Left ventricle myocardium inferior (tissue), 1 donor: ENCODE data around the gene WNT7B. TPM values are rescaled to one million over a fixed set of nuclear protein-coding genes. Genes with fewer than 3 reads are reported as not detected.

Experiments used
- DNase-seq: peaks from one replicate; pipeline ENCODE4 v3.0.0-alpha.2; 2020
- H3K27ac ChIP-seq: fragments of 200-600 bp; replicated peaks from 2 replicates; pipeline ENCODE4 v1.8.0; 2021
- H3K27me3 ChIP-seq: fragments of 200-600 bp; 2 replicates; pipeline ENCODE4 v1.8.0; 2021; ENCODE audit warnings: low read depth
- H3K36me3 ChIP-seq: fragments of 200-600 bp; 2 replicates; pipeline ENCODE4 v1.8.0; 2021
- H3K4me1 ChIP-seq: fragments of 200-600 bp; 2 replicates; pipeline ENCODE4 v1.8.0; 2021
- H3K4me3 ChIP-seq: fragments of 200-600 bp; 2 replicates; pipeline ENCODE4 v1.8.0; 2021; ENCODE audit warnings: mild to moderate bottlenecking, moderate library complexity
- H3K9me3 ChIP-seq: fragments of 200-600 bp; replicated peaks from 2 replicates; pipeline ENCODE4 v1.8.0; 2021
- intact Hi-C: fragments of 100-400 bp; cut with micrococcal nuclease; formaldehyde crosslinking; loops from one replicate; pipeline ENCODE4 v1.11.0; 2022
- total RNA-seq: library from RNA; stranded (reverse); fragmentation: NEBNext Ultra II Directional; extraction: Animal tissue kit (Norgen Biotek cat#: 25700); gene quantifications from one replicate; pipeline ENCODE4 v1.2.1, GENCODE V29; 2021
- TF ChIP-seq, protein P1 (sequence below): fragments of 200-600 bp; IDR thresholded peaks from 2 replicates; pipeline ENCODE4 v1.8.0; 2021; ENCODE audit warnings: antibody characterized with exemption, mild to moderate bottlenecking, borderline replicate concordance
- donor health status: DM: no; HTN: yes; CAD: no; lungs with severe emphysema.

The WNT7B gene
- total RNA-seq, 1 donor from 2014 or later: not detected

DNA sequence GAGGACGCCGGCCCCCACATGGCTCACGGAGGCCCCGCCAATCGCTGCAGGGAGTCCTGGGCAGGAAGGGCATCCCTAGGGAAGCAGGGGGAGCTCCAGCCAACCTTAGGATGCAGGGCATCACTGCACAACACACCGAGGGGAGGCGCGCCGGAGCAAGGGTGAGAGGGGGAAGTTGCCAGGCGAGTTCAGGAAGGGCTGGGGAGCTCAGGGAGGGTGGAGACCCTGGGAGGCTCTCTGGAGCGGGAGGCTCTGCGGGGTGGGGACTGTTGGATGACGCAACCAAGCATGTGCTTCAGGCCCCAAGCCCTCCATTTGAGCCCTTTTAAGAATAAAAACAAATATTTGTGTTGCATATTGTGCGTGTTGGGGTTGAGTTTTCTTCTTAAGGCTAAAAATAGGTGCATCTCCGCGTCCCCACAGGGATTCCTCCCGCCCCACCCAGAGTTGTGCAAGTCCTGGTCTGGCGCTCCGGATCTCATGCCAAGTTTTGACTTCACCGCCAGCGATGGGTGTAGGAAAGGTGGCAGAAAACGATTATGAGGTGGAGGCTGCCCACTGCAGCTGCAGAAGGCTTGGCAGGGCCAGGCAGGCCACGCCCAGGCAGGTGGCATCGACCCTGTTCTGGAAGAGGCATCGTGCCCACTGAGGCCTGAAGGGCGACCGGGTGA lies 65.2 kb downstream of the WNT7B start:
- peaks cover 18% of the 10 kb centered on the region for H3K4me1 ChIP-seq
- TF ChIP-seq, protein P1, sequence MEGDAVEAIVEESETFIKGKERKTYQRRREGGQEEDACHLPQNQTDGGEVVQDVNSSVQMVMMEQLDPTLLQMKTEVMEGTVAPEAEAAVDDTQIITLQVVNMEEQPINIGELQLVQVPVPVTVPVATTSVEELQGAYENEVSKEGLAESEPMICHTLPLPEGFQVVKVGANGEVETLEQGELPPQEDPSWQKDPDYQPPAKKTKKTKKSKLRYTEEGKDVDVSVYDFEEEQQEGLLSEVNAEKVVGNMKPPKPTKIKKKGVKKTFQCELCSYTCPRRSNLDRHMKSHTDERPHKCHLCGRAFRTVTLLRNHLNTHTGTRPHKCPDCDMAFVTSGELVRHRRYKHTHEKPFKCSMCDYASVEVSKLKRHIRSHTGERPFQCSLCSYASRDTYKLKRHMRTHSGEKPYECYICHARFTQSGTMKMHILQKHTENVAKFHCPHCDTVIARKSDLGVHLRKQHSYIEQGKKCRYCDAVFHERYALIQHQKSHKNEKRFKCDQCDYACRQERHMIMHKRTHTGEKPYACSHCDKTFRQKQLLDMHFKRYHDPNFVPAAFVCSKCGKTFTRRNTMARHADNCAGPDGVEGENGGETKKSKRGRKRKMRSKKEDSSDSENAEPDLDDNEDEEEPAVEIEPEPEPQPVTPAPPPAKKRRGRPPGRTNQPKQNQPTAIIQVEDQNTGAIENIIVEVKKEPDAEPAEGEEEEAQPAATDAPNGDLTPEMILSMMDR: no peak
- no peak overlapping the region for H3K27ac ChIP-seq
- peak; percentile 65 for DNase-seq
- intact Hi-C loops: no loop called here
- H3K9me3 ChIP-seq: peaks cover 7% of the 10 kb centered on the region
- H3K36me3 ChIP-seq: no peaks in the 10 kb centered on the region
- H3K4me3 ChIP-seq: no peak overlapping the region
- no peaks in the 10 kb centered on the region for H3K27me3 ChIP-seq

DNA sequence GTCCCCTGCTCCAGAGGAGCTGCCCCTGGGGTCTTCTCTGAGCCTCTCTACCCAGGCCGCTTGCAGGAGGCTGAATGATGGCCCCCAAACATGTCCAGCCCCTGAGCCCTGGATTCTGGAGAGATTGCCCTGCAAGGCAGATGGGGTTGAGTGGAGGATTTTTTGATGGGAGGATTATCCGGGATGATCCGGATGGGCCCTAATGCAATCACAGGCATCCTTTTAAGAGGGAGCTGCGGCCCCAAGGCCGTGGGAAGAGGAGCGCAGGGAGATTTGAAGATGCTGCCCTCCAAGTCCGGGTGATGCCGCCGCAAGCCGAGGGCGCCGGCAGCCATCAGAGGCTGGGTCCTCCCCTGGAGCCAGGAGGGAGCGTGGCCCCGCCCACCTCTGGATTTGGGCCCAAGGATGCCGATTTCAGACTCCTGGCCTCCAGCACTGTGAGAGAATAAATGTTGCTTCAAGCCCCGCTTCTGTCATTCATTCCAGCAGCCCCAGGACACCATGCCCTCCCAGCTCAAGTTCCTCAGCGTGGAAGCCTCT lies 66.0 kb downstream of the WNT7B start:
- Histone ChIP-seq H3K4me3 (no peak overlapping the region), H3K27me3 (peaks cover under 1% of the 10 kb centered on the region), H3K9me3 (peaks cover 7% of the 10 kb centered on the region), H3K27ac (no peak overlapping the region), H3K36me3 (no peaks in the 10 kb centered on the region), H3K4me1 (peaks cover 25% of the 10 kb centered on the region)
- TF ChIP-seq, protein P1: no peak
- no peak for DNase-seq
- intact Hi-C loops: no loop called here

DNA sequence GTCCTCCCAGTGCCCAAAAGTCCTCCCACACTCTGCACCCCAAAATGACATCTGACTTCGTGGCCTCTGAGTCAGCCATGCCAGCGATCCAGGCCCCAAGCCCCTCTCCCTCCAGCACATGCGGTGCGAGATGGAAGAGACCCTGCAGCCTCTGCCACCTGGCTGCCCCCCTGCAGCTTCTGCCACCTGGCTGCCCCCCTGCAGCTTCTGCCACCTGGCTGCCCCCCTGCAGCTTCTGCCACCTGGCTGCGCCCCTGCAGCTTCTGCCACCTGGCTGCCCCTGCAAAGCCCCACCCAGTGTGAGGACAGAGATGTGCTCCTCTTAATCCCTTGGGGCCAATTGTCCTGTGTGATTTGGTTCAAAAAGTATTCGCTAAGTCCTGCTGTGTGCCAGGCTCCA lies 68.0 kb downstream of the WNT7B start:
- Histone ChIP-seq H3K27me3 (peaks cover 11% of the 10 kb centered on the region), H3K4me1 (peaks cover 32% of the 10 kb centered on the region), H3K9me3 (no peaks in the 10 kb centered on the region), H3K4me3 (no peak overlapping the region), H3K27ac (no peak overlapping the region), H3K36me3 (no peaks in the 10 kb centered on the region)
- intact Hi-C loops: no loop called here
- TF ChIP-seq, protein P1: no peak
- no peak for DNase-seq

DNA sequence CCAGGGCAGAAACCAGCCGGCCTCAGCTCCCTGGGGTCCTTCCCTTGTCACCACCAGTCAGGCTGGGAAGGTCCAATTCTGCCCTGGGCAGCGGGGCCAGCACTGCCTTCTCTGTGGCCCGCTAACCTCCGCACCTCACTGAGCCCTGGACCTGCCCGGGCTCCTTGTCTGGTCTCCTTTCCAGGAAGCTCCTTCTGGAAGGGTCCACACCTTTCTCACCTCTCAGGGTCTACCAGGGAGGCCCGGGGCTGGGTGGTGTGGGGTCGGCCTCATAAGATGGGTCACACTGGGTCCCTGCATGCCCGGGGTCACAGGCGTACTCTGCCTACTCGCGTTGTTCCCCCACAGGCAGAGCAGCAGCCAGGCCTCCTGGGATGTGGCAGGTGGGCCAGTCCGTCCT lies 69.0 kb downstream of the WNT7B start:
- TF ChIP-seq, protein P1: no peak
- H3K9me3 ChIP-seq: no peaks in the 10 kb centered on the region

DNA sequence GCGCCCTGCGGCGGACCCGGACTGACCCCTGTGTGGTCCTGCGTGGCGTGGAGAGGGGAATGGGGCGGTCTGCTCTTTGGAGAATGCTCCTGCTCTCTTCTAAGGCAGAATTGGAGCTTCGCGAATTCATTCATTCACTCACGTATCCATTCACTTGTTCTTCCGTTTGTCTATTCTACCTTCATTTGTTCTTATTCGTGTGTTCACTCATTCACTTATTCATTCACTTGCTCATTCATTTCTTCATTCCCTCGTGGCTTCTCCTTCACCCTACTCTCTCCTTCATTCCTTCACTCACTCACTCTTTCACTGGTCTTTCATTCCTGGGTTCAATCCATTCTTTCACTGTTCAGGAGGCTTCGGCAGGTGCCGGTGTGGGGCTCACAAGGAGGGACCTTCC lies 69.6 kb downstream of the WNT7B start:
- H3K27ac ChIP-seq: no peak overlapping the region
- intact Hi-C loops: no loop called here
- TF ChIP-seq, protein P1: no peak
- peaks cover 26% of the 10 kb centered on the region for H3K4me1 ChIP-seq
- no peak for DNase-seq
- no peaks in the 10 kb centered on the region for H3K36me3 ChIP-seq
- H3K4me3 ChIP-seq: no peak overlapping the region
- peaks cover 24% of the 10 kb centered on the region for H3K27me3 ChIP-seq
- H3K9me3 ChIP-seq: no peaks in the 10 kb centered on the region

More for the DNA sequence above, 69.0 kb downstream of the WNT7B start:
- no peaks in the 10 kb centered on the region for H3K36me3 ChIP-seq
- H3K4me1 ChIP-seq: peaks cover 32% of the 10 kb centered on the region
- H3K27ac ChIP-seq: no peak overlapping the region
- peaks cover 19% of the 10 kb centered on the region for H3K27me3 ChIP-seq
- no peak for DNase-seq
- no peak overlapping the region for H3K4me3 ChIP-seq
- intact Hi-C loops: no loop called here
